Measurements from ENCODE around the gene OR10G3.
"Not testable (repeated sequence)": the region's sequence is repeated elsewhere in the genome, so short reads cannot be mapped to it uniquely, and the experiment has no call there.

Gene OR10G3

DNA sequence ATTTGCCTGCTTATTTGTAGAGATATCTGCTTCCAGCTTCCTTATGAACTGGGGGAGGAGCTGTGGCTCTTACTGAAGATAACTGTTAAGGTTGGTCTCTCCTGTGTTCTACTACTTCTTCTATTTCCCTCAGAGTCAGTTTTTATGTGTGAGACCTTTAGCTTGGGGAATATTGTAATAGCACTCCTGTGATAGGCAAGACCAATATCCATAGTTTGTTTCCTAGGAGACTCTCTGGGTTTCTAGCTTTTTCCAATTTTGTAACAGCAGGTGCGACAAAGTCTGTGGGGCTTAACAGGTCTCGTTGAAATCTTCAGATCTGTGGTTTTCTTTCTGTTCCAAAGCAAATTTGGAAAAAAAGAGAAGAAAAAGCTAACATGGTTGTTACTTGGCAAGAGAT lies at the start of gene OR10G3:
Gene OR10G3, minus strand, starts transcription at position 101 of the 400 bp plus-strand sequence. CDS start 9,332 bp downstream, outside the sequence.
- DNase-seq = no peak

- no peak for DNase-seq
Measured at GRCh38 chr14:21626491-21627230, 46.8 kb upstream of the OR10G3 start.

DNA sequence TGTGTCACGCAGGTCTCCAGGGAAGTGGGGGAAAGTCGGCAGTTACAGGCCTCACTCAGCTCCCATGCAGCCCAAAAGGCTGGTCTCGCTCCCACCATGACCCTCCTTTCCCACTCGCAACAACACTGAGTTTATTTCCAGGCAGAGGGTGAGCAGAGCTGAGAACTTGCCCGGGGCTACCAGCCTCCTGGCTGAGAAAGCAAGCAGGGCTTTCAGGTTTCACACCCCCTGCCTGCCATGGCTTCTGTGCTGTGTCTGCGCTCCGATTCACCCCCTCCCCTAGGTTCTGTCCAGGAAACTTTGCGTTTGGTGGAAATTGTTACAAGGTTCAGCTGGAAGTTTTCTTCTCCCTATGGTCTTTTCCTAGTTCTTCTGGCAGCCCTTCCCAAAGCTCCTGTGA lies 37.7 kb upstream of the OR10G3 start:
- DNase-seq = no peak

- no peak for DNase-seq
Measured at GRCh38 chr14:21614240-21614639, 34.4 kb upstream of the OR10G3 start.

- DNase-seq = no peak
Measured at GRCh38 chr14:21612324-21612723, 32.4 kb upstream of the OR10G3 start.

- DNase-seq = not testable (repeated sequence)
Measured at GRCh38 chr14:21602181-21602580, 22.3 kb upstream of the OR10G3 start.

- DNase-seq = no peak
Measured at GRCh38 chr14:21589317-21589716, 9.4 kb upstream of the OR10G3 start.

- no peak for DNase-seq
Measured at GRCh38 chr14:21575661-21576060, 4.2 kb downstream of the OR10G3 start.

DNA sequence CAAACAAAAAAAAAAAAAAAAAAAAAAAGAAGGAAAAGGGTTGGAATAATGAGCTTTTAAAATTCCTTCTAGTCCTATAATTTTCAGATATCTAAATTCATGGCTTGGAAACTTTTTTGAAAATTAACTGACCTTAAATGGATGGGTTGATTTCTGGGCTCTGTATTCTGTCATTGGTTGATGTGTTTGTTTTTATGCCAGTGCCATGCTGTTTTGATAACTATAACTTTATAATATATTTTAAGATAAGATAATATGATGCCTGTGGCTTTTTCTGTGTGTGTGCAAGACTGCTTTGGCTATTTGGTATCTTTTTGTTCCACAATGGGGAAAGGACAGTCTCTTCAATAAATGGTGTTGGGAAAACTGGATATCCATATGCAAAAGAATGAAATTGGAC lies 7.3 kb downstream of the OR10G3 start:
- DNase-seq = no peak

GRCh38 chr14:21558703-21559170 lies 21.1 kb downstream of the OR10G3 start:
- no peak for DNase-seq

- DNase-seq = peak; percentile 48
Measured at GRCh38 chr14:21557084-21557901, 22.6 kb downstream of the OR10G3 start.

DNA sequence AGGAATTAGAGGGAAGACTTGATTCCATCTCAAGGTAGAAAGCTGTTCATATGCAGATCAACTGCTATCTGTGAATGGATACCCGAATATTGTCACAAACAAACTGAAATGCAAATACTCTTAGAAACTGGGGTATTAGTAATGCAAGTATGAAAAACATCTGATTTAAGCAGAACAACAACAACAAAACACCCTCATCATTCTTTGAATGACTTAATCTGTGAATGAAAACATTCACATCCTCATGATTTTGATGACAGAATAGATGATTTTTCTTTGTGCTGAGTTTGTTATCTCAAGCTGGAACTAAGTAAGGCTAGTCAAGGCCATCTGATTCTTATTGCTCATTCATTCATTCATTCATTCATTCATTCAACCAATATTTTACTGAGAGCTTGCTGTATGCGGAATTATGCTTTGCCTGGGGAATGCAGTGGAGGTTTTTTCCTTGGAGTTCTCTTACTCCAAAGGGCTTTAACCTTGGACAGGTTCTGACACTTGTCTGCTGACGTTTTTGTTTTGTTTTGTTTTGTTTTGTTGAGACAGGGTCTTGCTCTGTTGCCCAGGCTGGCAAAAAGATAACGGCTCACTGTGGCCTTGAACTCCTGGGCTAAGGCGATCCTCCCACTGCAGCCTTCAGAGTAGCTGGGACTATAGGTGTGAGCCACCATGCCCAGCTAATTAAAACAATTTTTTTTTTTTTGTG lies 23.3 kb downstream of the OR10G3 start:
- DNase-seq = no peak

DNA sequence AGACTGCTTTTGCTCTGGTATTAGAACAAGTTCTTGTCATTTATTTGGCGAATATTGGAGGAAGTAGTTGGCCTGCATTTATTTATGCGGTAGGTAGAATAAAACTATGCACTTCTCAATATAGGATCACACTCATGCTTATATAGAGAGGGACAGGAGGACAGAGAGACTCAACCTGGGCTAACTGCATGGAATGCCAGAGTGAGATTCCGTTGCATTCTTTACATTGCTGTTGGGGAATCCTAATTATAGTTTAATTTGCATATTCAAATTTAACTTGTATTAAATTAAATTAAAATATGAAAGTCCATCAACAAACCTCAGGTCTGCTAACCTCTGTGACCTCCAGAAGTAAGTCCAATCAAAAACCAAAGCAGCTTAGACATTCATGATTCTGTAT lies 26.6 kb downstream of the OR10G3 start:
- DNase-seq = no peak

DNA sequence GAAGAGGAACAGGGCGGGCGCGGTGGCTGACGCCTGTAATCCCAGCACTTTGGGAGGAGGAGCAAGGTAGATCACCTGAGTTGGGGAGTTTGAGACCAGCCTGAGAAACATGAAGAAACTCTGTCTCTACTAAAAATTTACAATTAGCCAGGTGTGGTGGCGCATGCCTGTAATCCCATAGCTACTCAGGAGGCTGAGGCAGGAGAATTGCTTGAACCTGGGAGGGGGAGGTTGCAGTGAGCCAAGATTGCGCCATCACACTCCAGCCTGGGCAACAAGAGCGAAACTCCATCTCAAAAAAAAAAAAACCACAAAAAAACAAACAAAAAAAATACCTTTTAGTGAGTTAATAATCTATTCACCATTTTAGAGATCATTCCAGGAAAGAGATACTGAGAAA lies 35.3 kb downstream of the OR10G3 start:
- not testable (repeated sequence) for DNase-seq

DNA sequence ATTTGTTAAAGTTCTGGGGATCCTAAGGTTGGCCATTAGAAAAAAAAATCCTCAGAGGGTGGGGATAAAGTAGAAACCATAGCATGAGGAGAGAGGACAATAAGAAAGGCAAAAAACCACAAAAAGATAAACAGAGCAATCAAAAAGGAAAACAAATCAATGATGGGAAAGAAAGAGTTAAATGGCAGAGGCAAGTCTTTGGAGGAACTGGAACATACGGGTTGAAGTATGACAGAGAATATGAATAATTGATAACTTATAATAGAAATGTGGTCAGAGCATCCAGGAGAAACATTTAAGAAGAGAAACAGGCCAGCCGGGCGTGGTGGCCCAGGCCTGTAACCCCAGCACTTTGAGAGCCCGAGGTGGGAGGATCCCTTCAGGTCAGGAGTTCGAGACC lies 35.9 kb downstream of the OR10G3 start:
- DNase-seq = no peak

DNA sequence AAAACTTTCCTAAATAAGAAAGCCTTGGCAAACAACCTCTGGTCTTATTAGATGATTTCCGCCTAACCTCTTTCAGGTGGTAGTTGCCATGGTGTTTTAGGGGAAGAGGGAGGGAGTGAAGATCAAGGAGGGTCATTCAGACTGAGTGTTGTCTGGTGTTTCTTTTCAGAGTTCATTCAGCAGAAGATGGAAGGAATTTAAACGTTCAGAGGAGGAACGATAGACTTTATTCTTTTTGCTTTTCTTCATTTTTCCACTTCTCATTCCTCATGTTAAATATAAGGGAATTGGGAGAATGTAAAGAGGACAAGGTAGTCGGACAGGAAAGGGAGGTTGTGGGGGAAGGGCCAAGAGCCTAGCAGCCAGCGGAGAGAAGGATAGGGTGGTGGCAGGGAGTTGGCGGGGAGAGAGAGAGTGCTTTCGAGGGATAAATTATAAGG lies 36.3 kb downstream of the OR10G3 start:
- no peak for DNase-seq

- DNase-seq = no peak
Measured at GRCh38 chr14:21541413-21542074, 38.3 kb downstream of the OR10G3 start.

DNA sequence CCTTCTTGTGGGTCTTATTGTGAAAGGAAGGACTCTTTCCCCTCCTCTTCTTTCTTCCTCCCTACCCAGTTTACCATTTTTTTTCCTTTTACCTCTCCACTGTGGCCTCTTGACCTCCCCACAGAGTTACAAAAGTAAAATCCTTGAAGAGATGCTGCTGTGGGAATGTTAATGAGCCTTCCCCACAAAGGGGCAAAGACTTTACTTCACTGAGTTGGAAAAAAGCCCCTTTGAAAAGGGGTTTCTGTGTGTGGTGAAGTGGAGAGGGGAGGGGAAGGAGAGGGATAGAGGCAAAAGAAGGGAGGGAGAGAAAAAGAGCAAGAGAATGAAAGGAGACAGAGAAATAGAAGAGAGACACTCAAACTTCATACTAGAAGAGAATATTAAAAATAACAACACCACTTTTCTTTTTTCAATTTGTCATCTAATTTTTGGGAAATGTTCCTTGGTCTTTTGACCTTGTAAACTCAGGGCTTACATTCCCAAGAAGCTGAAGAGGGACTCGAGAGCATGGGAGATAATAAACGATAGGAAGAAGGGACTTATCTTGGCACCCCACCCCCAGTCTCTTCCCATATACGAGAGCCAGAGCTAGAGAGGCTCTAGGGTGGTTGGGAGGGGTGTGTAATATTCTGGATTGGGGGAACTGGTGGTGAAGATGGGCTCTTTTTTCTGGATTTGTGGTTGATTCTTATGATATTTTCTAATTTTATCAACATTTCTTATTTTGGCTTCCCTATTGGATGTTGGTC lies 40.5 kb downstream of the OR10G3 start:
- DNase-seq = no peak

DNA sequence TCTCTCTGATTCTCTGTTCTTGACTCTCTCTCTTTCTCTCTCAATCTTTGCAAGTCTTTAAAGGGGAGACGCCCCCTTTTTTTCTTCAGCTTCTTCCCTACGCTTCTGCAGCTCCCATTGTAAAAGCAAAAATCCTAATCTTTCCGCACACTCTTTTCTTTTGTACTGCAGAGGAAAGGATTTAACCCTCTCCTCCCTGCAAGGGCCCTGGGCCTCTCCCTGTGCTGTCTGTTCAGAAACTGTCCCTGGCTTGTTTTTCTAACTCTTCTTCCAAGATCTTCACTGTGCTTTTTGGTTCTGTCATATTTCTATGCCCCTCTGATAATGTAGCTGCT lies 42.8 kb downstream of the OR10G3 start:
- no peak for DNase-seq

DNA sequence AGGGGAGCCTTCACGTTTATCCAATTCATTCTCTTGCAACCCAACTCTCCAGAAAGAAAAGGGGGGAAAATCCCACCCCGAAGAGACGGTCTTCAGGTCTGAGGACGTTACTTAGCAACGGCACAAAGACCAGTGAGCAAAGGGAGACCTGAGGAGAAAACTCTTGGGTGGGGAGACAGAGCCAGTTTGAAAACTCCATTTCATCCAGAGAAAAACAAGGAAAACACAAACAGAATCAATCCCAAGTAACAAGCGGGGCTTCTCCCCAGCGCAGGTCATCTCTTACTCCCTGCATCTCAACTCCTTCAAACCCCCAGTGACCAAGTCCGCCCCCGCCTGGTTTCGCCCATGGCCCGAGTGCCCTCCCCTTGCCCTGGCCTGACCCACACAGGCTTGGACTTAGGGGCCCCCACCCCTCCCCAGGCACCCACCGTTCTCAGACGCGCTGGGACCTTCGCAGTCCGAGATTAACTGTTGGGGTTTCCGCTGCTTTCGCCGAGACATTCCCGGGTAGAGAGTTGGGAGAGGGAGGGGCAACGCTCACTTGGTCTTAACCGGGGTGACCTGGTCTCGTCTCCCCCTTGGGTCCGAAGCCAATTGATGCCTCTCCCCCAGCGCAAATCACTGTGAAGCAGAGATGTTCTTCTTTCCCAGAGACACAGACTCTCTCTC lies 43.3 kb downstream of the OR10G3 start:
- DNase-seq = no peak

DNA sequence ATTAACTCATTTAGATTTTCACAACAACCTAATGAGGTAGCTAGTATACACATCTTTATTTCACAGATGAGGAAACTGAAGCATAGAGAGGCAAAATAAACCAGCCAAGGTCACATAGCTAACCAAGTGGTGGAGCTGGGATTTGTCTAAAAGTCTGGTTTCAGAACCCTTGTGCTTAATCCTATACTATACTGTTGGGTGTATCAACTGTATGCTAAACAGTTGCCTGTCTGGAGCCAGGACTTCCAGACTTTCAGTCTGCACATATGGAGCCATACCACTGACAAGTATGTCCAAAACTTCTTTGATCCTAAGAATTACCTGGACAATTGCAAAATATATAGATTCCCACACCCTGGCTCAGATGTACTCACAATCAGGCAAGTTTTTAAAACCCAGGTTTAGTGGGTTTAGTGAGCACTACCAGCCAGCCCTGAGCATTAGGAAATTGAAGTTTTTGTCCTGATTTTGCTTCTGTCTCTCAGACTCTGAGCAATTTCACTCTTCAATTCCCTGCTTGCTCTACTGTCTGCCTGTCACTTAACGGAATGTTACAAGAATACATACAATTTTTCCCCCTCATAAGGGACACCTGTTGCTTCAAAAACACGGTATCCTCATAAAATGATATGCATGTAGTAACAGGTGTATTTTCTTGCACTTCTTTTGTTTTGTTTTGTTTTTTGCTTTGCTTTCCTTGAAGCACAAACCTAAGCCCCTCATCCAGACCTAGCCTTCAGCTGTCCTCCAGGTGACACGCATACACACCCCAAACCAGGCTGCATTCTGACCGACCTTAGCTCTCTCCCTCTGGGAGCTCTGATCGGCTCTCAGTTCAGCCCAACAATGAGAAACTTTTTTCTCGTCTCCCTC lies 44.1 kb downstream of the OR10G3 start:
- DNase-seq = no peak

All from CD4-positive, alpha-beta T cell treated with Interferon gamma for 1 hour (primary cell).